Psoas muscle (tissue), 8 donors: ENCODE results near the gene TIAL1. TPM values are rescaled to one million over a fixed set of nuclear protein-coding genes. Genes with fewer than 3 reads are reported as not detected.

ENCODE experiments used
- ATAC-seq, 4 donors: fragments of 200-7000 bp; cut with Tn5 transposase; one replicate each; pipeline ENCODE4 v1.9.1; 2020; ENCODE audit warnings: moderate library complexity in 3 of 4, mild to moderate bottlenecking in 2 of 4
- DNase-seq, 2 donors: peaks; one replicate each; pipeline ENCODE4 v3.0.0-alpha.2; 2020
- H3K27ac ChIP-seq: fragments of 200-600 bp; one replicate; pipeline ENCODE4 v1.8.0; 2022
- H3K27me3 ChIP-seq, 3 donors: fragments of 200-600 bp in 1 of 3; one replicate each; pipeline versions ENCODE4 v1.6.1 to v1.8.0; 2013 to 2022; ENCODE audit warnings: low read length in 2 of 3, mild to moderate bottlenecking in 2 of 3, moderate library complexity in 1 of 3; ENCODE audit not compliant: insufficient read depth in 3 of 3
- H3K36me3 ChIP-seq, 2 donors: fragments of 200-600 bp in 1 of 2; one replicate each; pipeline versions ENCODE4 v1.6.1 to v1.8.0; 2013 to 2022; ENCODE audit warnings: low read depth in 1 of 2, mild to moderate bottlenecking in 1 of 2, moderate library complexity in 1 of 2; ENCODE audit not compliant: insufficient read depth in 1 of 2
- H3K4me1 ChIP-seq: fragments of 200-600 bp; one replicate; pipeline ENCODE4 v1.8.0; 2022
- H3K4me3 ChIP-seq: fragments of 200-600 bp; one replicate; pipeline ENCODE4 v1.8.0; 2022; ENCODE audit warnings: mild to moderate bottlenecking
- H3K9me3 ChIP-seq: fragments of 200-600 bp; one replicate; pipeline ENCODE4 v1.8.0; 2022
- CTCF ChIP-seq: fragments of 200-600 bp; IDR thresholded peaks from one replicate; pipeline ENCODE4 v1.8.0; 2022; ENCODE audit warnings: antibody characterized with exemption
- whole genome bisulfite sequencing, 3 donors: extraction: QIAGEN DNeasy Blood & Tissue Kit; methylation state at CpG; one replicate each; pipeline versions ENCODE4 v1.1.6 to v1.1.7; 2013; 5-methylcytosine and 5-hydroxymethylcytosine counted together
- intact Hi-C, 2 donors: fragments of 100-400 bp; cut with DNase I; formaldehyde crosslinking; loops; one replicate each; pipeline versions ENCODE4 v1.11.0 to v1.14.2; 2022
- polyA plus RNA-seq, 3 donors: library from polyadenylated mRNA; stranded (reverse); fragments of 200-250 nt; gene quantifications; one replicate each; pipeline ENCODE4 v1.2.3, GENCODE V29; 2013
- total RNA-seq, 4 donors: library from RNA; stranded (reverse); fragmentation: NEBNext Ultra II Directional in 2 of 4; extraction: Animal tissue kit (Norgen Biotek cat#: 25700) in 2 of 4; gene quantifications; one replicate each; pipeline versions ENCODE4 v1.2.1 to v1.2.4, GENCODE V29; 2021 to 2023
- donor health status: healthy with polysubstance abuse.
- donor health status: DM: no; HTN: no; CAD: no; lungs with moderate emphysema.
- donor health status: Bipolar disorder and iron deficiency.
- donor health status: healthy.
- donor health status: DM: yes; HTN: yes; CAD: no.
- donor health status: DM: no; HTN: no; CAD: no.
- donor health status: DM: no; HTN: no; CAD: no.
- donor health status: DM: yes; HTN: yes; CAD: no.

Gene TIAL1
- total and polyA plus RNA-seq, 7 donors, result 38.2 to 106 (median 79.3) TPM

GRCh38 chr10:119524720-119525070 is 72.1 kb downstream of the TIAL1 start:
- WGBS, 3 donors, result 92 to 95% (median 92%) methylated on average over 13 of the region's 13 CpGs
- Histone ChIP-seq H3K27ac (no peak overlapping the region), H3K9me3 (no peaks in the 10 kb centered on the region), H3K4me1 (peaks cover 9% of the 10 kb centered on the region), H3K4me3 (no peak overlapping the region), H3K27me3 (peaks cover 0 to 2% (median 0%) of the 10 kb centered on the region in 3 donors), H3K36me3 (peaks cover 0 to 6% of the 10 kb centered on the region in 2 donors)
- TF ChIP-seq CTCF, result no peak
- ATAC-seq (no peak), DNase-seq (no peak)
- intact Hi-C loops, result no loop called here

- no peak for TF ChIP-seq CTCF
- ATAC-seq (no peak), DNase-seq (no peak)
- Histone ChIP-seq H3K4me3 (no peak overlapping the region), H3K4me1 (peaks cover 9% of the 10 kb centered on the region), H3K36me3 (peaks cover 0 to 6% of the 10 kb centered on the region in 2 donors), H3K27ac (no peak overlapping the region), H3K27me3 (peaks cover 0 to 2% (median 0%) of the 10 kb centered on the region in 3 donors), H3K9me3 (no peaks in the 10 kb centered on the region)
- WGBS, 3 donors, result 88 to 90% (median 89%) methylated on average over 17 to 19 of the region's 19 CpGs
- intact Hi-C loops, result no loop called here
These were observed 72.7 kb downstream of the TIAL1 start for GRCh38 chr10:119523895-119524719.

Other genes starting within 250 kb of the TIAL1 start
- gene RGS10, start 54.2 kb downstream of the TIAL1 start, total RNA-seq, result 10 to 100 TPM in 3 of 4 donors, 1 to 10 TPM in 1; 5.7 to 28.4 (median 12.6) TPM
- 1 to 10 TPM; 4.2 to 9.5 (median 7.4) TPM for gene RGS10, start 54.2 kb downstream of the TIAL1 start, polyA plus RNA-seq
- gene BAG3, start 54.4 kb upstream of the TIAL1 start, total RNA-seq, result 100 to 1,000 TPM; 354 to 855 (median 486) TPM
- 100 to 1,000 TPM; 283 to 571 (median 364) TPM for gene BAG3, start 54.4 kb upstream of the TIAL1 start, polyA plus RNA-seq
- gene INPP5F, start 129.1 kb upstream of the TIAL1 start, total RNA-seq, result 10 to 100 TPM in 3 of 4 donors, 1 to 10 TPM in 1; 8.0 to 12.3 (median 10.7) TPM
- gene INPP5F, start 129.1 kb upstream of the TIAL1 start, polyA plus RNA-seq, result 10 to 100 TPM in 1 of 3 donors, 1 to 10 TPM in 2; 6.0 to 10.0 (median 8.0) TPM